ENCODE results near the gene ADIG.

GRCh38 chr20:38563802-38564431, 17.1 kb upstream of the ADIG start:
- TF ChIP-seq, protein P1, sequence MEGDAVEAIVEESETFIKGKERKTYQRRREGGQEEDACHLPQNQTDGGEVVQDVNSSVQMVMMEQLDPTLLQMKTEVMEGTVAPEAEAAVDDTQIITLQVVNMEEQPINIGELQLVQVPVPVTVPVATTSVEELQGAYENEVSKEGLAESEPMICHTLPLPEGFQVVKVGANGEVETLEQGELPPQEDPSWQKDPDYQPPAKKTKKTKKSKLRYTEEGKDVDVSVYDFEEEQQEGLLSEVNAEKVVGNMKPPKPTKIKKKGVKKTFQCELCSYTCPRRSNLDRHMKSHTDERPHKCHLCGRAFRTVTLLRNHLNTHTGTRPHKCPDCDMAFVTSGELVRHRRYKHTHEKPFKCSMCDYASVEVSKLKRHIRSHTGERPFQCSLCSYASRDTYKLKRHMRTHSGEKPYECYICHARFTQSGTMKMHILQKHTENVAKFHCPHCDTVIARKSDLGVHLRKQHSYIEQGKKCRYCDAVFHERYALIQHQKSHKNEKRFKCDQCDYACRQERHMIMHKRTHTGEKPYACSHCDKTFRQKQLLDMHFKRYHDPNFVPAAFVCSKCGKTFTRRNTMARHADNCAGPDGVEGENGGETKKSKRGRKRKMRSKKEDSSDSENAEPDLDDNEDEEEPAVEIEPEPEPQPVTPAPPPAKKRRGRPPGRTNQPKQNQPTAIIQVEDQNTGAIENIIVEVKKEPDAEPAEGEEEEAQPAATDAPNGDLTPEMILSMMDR (IDR thresholded peaks at IDR 0.05) = no peak
- TF ChIP-seq POLR2A (IDR thresholded peaks at IDR 0.05) = no peak
